Left colon (tissue), 2 donors: ENCODE results near the gene HOXA4. TPM values are rescaled to one million over a fixed set of nuclear protein-coding genes. Genes with fewer than 3 reads are reported as not detected.

Experiments used
- ATAC-seq: fragments of 200-7000 bp; cut with Tn5 transposase; one replicate; pipeline ENCODE4 v1.9.1; 2020; ENCODE audit warnings: mild to moderate bottlenecking, moderate library complexity
- DNase-seq, 2 donors: peaks; one replicate each; pipeline ENCODE4 v3.0.0-alpha.2; 2020
- intact Hi-C, 2 donors: fragments of 100-400 bp; cut with DNase I in 1 of 2; cut with micrococcal nuclease in 1 of 2; formaldehyde crosslinking; loops; one replicate each; pipeline versions ENCODE4 v1.11.2 to v1.14.0; 2022; cut with DNase I, micrococcal nuclease
- total RNA-seq, 2 donors: library from RNA; stranded (reverse); fragmentation: NEBNext Ultra II Directional; extraction: Animal tissue kit (Norgen Biotek cat#: 25700); gene quantifications; one replicate each; pipeline ENCODE4 v1.2.1, GENCODE V29; 2021
- donor health status: DM: no; HTN: no; CAD: no.
- donor health status: DM: yes; HTN: yes; CAD: no.

Gene HOXA4
- total RNA-seq, 2 donors from 2014 or later = 4.5 to 5.1 TPM

DNA sequence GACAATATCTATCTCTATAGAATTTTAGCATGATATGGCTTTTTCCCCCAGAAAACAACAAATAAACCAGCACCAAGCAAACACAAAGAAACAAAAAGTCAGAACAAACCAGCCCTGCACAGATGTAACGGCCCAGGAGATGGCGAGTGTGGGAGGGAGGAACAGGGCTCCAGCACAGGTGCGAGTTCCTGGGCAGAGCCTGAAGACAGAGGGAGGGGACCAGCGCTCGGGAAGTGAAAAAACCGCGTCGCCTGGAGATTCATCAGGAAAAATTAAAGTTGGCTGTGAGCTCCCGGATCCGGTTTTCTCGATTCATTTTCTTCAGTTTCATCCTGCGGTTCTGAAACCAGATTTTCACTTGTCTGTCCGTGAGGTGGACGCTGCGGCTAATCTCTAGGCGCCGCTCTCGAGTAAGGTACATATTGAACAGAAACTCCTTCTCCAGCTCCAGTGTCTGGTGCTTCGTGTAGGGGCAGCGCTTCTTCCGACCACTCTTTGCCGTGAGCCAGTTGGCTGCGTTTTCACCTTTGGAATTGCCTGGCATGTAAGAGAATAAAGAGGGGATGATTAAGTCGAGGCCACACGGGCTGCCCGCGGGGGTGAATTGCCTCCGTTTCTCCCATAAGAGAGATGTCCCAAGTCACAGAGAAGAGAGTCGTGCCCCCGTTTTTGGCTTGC, 41.2 kb upstream of the HOXA4 start:
- no peak for ATAC-seq
- intact Hi-C loops = loop anchor here in 1 of 2 donors (10.0 kb wide), 1 partner anchor 1317 kb away; no protein-coding TSS in a partner anchor
- peak; percentile 30 to 53 for DNase-seq

DNA sequence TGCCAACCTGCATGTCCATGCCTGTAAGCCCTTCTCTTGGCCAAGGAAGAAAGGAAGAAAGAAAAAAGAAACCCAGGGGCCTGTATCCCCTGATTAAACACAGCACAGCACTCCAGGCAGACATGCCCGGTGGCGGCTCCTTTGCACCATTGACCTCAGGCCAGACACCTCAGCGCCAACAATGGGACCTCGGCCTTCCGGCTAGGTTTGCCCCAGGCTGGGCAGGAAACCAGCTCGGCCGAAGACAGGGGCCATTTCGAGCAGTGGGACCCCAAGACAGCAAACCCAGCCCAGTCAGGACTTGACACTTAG, 40.7 kb upstream of the HOXA4 start:
- DNase-seq (peak; percentile 46 to 57), ATAC-seq (no peak)
- intact Hi-C loops = loop anchor here in 1 of 2 donors (10.0 kb wide), 1 partner anchor 1316 kb away; no protein-coding TSS in a partner anchor

DNA sequence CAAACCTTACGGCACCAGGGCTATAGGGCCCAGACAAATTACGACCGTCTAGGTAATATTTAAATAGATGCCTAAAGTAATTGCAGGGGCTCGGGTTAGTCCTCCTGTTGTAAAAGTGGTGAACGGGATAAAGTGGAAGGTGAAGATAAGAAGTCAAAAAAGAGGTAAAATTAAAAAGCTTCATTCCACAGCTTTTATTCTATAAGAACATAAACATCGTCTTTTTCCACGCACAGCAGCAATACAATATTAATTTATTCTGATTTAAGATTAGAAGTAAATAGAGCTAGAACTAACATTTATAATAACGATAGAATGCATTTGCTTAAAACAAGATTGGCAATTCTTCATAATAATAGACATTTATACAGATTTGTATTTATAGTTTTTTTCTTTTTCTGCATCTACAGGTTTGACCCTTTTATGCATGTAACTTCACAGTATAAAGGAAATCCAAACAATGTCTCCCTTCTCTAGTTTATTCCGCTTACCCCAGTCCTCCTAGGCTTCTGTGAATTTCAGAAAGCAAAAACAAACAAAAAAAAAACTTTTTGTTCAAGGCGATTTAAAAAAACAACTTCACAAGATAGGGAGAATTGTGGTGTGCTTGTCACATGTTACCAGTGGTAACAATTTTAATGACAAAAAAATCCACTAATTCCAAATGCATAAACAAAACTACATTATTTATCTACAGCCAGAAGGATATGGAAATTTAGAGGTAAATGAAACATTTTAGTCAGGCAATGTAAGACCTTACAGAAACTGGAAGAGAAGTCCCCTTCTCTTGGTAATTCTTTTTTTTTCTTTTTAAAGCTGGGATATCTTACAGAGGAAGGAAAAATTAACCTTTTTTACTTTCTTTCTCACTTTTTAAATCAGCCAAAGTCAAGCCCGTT, 40.1 kb upstream of the HOXA4 start:
- DNase-seq (no peak), ATAC-seq (no peak)
- intact Hi-C loops = loop anchor here in 1 of 2 donors (10.0 kb wide), 1 partner anchor 1316 kb away; no protein-coding TSS in a partner anchor

- DNase-seq = peak; percentile 51
- intact Hi-C loops = loop anchor here in 1 of 2 donors (10.0 kb wide), 1 partner anchor 1315 kb away; no protein-coding TSS in a partner anchor
- ATAC-seq = peak; percentile 1
Measured at GRCh38 chr7:27169658-27170425, 39.3 kb upstream of the HOXA4 start.

DNA sequence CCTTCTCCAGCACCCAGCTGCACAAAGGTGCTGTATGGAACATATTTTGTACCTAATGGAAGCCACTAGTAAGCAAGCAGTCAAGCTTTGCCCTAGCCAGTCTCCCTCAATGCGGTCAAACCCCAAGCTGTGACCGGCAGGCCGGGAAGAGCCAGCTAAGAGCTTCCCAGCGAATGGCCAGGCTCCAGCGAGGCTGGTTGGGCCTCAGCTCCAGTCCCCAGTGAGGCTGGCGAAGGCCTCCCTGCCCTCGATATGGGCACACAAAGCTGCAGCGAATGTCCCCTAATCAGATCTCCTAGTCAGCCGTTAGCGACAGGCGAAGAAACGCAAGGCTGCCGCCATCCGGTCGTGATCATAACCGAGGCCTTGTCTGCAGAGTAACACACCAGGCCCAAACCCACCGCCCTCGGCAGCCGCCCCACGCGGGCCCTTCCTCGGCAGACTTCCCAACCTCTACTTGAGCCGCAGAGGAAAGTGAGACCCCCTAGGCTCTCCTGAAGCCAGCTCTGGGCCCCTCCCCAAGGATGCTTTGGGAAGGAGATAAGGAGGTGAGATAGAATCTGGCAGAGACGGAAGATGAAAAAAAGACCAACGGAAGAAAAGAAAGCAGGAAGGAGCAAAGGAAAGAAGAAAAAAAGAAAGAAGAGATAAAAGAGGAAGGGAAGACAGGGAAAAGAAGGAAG, 37.8 kb upstream of the HOXA4 start:
- intact Hi-C loops = no loop called here
- peak; percentile 22 for ATAC-seq
- peak; percentile 72 to 80 for DNase-seq

GRCh38 chr7:27167916-27168264, 37.3 kb upstream of the HOXA4 start:
- DNase-seq (no peak), ATAC-seq (no peak)
- intact Hi-C loops = no loop called here

- intact Hi-C loops = no loop called here
- DNase-seq (peak in 1 of 2 donors; percentile 49), ATAC-seq (no peak)
Measured at GRCh38 chr7:27166531-27167505, 36.3 kb upstream of the HOXA4 start.

DNA sequence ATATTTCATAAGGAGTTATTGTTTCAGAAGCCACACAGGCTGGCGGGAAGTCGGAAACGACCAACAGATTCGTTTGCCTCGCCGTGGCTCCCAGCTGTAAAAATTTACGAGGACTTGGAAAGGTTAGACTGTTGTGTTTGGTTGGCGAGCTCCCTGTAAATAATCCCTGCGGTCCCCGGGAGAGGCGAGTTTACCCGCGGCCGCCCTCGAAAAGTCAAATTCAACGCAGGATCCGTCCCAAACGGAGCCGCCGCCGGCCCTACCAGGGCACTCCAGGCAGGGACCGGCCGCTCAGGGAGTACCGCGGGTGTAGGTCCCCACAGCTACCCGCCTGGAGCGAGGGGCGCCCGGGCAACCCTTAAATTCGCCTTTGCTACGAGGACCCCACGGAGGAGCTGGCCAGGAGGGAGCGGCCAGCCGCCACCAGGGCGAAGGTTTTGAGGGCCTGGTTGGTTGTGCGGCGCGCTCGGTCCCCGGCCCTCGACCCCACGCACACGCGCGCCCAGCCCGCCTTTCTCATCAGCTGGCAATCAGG, 35.5 kb upstream of the HOXA4 start:
- ATAC-seq (peak; percentile 16), DNase-seq (peak; percentile 69 to 78)

DNA sequence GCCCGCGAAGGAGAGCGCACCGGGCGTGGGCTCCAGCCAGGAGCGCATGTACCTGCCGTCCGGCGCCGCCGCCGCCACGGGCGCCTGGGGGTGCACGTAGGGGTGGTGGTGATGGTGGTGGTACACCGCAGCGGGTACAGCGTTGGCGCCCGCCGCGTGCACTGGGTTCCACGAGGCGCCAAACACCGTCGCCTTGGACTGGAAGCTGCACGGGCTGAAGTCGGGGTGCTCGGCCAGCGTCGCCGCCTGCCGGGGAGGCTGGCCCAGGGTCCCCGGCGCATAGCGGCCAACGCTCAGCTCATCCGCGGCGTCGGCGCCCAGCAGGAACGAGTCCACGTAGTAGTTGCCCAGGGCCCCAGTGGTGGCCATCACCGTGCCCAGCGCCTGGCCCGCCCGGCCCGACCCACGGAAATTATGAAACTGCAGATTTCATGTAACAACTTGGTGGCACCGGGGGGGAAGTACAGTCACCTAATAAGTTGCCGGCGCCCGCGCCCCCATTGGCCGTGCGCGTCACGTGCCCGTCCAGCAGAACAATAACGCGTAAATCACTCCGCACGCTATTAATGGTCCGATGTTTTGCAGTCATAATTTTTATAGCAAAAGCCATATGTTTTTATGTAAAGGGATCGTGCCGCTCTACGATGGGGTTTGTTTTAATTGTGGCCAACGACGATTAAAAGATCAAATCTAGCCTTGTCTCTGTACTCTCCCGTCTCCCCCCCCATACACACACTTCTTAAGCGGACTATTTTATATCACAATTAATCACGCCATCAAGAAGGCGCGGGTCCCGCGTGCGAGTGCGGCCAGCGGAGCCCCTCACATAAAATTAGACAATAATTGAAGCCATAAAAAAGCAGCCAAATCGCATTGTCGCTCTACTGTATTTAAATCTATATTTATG, 34.8 kb upstream of the HOXA4 start, which contains the start of gene HOXA9:
TSS of gene HOXA9 (minus strand) at position 449 of the 907 bp plus-strand sequence. CDS start at position 369, 80 bp downstream.
- peak; percentile 90 to 92 for DNase-seq
- intact Hi-C loops = no loop called here
- peak; percentile 25 for ATAC-seq

More for the DNA sequence above, 35.5 kb upstream of the HOXA4 start:
- intact Hi-C loops = no loop called here

DNA sequence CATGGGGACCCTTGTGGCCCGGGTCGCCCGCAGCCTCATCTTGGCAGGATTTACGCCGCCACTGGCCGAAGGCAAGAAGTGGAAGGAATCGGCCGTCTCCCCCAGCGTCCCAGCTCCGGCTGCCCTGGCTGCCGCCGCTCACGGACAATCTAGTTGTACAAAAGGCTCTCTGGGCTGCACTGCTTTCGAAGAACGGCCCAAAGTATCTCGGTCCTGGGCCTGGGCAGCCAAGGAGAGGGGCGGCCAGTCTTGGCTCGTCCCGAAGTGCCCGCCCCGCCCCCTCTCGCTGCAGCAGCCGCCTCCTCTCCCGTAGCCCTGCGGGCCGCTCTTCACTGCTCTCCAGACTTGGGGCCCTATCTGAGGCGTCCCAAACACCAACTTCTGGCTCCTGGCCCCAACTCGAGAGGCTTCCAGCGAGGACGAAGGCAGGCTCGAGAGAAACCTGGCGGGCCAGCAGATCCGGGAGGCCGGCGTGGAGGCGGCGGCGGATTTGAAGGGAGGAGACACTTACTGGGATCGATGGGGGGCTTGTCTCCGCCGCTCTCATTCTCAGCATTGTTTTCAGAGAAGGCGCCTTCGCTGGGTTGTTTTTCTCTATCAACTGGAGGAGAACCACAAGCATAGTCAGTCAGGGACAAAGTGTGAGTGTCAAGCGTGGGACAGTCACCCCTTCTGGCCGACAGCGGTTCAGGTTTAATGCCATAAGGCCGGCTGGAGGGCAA, 34.0 kb upstream of the HOXA4 start:
- ATAC-seq (no peak), DNase-seq (peak; percentile 58 to 74)
- intact Hi-C loops = loop anchor here in 1 of 2 donors (5.0 kb wide), 2 partner anchors 792 to 962 kb away; partner anchors contain the start of genes CBX3 and HNRNPA2B1

- no peak for ATAC-seq
- intact Hi-C loops = loop anchor here in 1 of 2 donors (5.0 kb wide), 2 partner anchors 792 to 962 kb away; partner anchors contain the start of genes CBX3 and HNRNPA2B1
- DNase-seq = no peak
Measured at GRCh38 chr7:27164045-27164366, 33.4 kb upstream of the HOXA4 start.

DNA sequence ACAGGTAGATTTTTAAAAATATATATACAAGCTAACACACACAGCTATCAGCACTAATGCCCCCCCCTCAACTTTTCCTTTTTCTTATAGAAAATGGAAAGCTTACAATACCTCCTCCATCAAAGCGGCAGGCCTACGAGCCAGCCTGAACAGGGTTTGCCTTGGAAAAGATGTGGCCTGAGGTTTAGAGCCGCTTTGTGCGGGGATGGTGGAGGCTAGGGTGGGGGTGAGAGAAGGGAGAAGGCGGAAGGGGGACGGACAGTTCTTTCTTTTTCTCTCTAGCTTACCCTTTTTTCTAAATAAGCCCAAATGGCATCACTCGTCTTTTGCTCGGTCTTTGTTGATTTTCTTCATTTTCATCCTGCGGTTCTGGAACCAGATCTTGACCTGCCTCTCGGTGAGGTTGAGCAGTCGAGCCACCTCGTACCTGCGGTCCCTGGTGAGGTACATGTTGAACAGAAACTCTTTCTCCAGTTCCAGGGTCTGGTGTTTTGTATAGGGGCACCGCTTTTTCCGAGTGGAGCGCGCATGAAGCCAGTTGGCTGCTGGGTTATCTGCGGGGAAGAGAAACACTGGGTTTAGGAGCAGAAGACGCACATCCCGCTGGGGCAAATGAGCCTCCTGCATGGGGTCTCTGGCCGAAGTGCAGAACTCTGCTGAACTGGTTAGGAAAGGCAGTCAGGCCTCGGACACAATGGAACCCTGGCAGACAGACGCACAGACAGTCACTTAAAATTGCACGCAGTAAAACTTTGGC, 32.9 kb upstream of the HOXA4 start:
- intact Hi-C loops = loop anchor here in 1 of 2 donors (5.0 kb wide), 2 partner anchors 791 to 961 kb away; partner anchors contain the start of genes CBX3 and HNRNPA2B1
- ATAC-seq (no peak), DNase-seq (peak; percentile 30 to 31)

DNA sequence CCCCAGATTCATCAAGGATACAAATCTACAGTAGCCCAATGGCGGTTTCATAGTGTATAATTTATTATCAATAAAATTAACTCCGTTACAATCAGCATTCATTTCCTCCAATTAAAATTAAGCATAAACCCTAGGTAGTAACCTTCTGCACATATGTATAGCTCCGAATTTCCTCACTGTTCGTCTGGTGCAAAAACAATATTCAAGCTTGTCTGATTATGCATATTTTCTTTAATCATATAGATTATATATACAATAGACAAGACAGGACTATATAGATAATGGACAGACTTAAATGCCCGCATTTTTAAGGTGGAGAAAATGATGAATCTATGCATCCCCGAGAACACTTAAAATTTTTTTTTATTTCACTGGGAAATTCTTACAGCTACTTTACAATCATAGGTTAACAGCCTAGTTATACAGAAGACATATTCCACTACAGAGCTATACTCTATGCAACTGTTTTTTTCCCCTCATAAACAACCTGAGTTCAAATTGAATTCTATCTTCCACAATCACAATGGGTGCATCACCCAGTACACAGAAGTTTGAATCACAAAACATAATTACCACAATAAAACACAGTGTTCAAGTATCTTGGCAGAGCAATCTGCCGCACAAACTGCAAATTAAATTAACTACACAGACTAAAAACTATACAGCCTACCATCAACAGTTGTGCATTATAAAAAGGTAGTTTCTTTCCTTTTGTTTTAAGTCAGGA, 32.2 kb upstream of the HOXA4 start:
- DNase-seq (no peak), ATAC-seq (peak; percentile 12)
- intact Hi-C loops = loop anchor here in 1 of 2 donors (5.0 kb wide), 2 partner anchors 790 to 960 kb away; partner anchors contain the start of genes CBX3 and HNRNPA2B1
